Measurements from ENCODE around the gene PDZRN4. TPM values are rescaled to one million over a fixed set of nuclear protein-coding genes. Genes with fewer than 3 reads are reported as not detected.

PDZRN4 gene
- total RNA-seq, 4 donors from 2014 or later: 1.1 to 14.0 (median 4.5) TPM

- H3K36me3 ChIP-seq: no peaks in the 10 kb centered on the region
- no peak overlapping the region for H3K27ac ChIP-seq
- no peak overlapping the region for H3K4me3 ChIP-seq
- H3K27me3 ChIP-seq: no peaks in the 10 kb centered on the region
- TF ChIP-seq POLR2A (IDR thresholded peaks at IDR 0.05): no peak
- TF ChIP-seq, protein P1, sequence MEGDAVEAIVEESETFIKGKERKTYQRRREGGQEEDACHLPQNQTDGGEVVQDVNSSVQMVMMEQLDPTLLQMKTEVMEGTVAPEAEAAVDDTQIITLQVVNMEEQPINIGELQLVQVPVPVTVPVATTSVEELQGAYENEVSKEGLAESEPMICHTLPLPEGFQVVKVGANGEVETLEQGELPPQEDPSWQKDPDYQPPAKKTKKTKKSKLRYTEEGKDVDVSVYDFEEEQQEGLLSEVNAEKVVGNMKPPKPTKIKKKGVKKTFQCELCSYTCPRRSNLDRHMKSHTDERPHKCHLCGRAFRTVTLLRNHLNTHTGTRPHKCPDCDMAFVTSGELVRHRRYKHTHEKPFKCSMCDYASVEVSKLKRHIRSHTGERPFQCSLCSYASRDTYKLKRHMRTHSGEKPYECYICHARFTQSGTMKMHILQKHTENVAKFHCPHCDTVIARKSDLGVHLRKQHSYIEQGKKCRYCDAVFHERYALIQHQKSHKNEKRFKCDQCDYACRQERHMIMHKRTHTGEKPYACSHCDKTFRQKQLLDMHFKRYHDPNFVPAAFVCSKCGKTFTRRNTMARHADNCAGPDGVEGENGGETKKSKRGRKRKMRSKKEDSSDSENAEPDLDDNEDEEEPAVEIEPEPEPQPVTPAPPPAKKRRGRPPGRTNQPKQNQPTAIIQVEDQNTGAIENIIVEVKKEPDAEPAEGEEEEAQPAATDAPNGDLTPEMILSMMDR (IDR thresholded peaks at IDR 0.05): no peak
- H3K4me1 ChIP-seq: no peaks in the 10 kb centered on the region
- DNase-seq: no peak
- H3K9me3 ChIP-seq: no peaks in the 10 kb centered on the region
These were observed 431.6 kb downstream of the PDZRN4 start for GRCh38 chr12:41619705-41620104.

DNA sequence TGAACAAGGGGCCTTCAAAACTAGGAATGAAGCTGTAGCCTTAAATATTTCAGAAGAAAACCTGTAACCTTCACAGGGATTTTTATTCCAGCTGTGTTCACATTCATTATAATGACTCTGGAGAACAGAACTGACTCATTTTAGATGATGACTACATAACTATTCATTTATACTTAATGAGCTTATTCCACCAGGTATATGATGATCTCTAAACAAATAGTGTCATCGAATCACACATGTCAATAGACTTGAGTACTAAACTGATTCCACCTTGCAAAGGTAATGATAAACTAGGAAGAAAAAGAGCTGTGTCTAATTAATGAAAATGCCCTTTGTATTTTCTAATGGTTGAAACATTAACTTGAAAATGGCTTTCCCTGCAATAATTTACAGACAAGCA lies 433.2 kb downstream of the PDZRN4 start:
- no peaks in the 10 kb centered on the region for H3K36me3 ChIP-seq
- DNase-seq: no peak
- no peak for TF ChIP-seq POLR2A (IDR thresholded peaks at IDR 0.05)
- TF ChIP-seq, protein P1 (IDR thresholded peaks at IDR 0.05): no peak
- no peaks in the 10 kb centered on the region for H3K4me1 ChIP-seq
- H3K27me3 ChIP-seq: no peaks in the 10 kb centered on the region
- H3K9me3 ChIP-seq: no peaks in the 10 kb centered on the region
- no peak overlapping the region for H3K4me3 ChIP-seq
- H3K27ac ChIP-seq: no peak overlapping the region

Data from Peyer's patch (tissue), 4 donors.